ENCODE data around the gene POP4. TPM values are rescaled to one million over a fixed set of nuclear protein-coding genes. Genes with fewer than 3 reads are reported as not detected.

POP4 gene
- total and polyA plus RNA-seq, 2 of the 8 experiments (the other 6 are each of a cell fraction or from before 2014, with no cell fraction given), result 29.1 to 41.5 TPM

GRCh38 chr19:29629836-29630534 is 23.9 kb downstream of the POP4 start:
- H3K23ac ChIP-seq (ENCODE audit: insufficient read length), result no peak overlapping the region
- H3K27ac ChIP-seq (ENCODE audit: low read depth, low read length), result no peak overlapping the region
- no peak overlapping the region for H4K5ac ChIP-seq (ENCODE audit: insufficient read length, low read depth, low read length)
- TF ChIP-seq SIN3A (conservative IDR thresholded peaks at IDR 0.05 in 1 of 2, IDR thresholded peaks at IDR 0.05 in 1 of 2; ENCODE audit: low read depth in 1 of 2, low read length in 2 of 2) (no peak), ZNF274 (IDR thresholded peaks at IDR 0.05; ENCODE audit: borderline replicate concordance, extremely low read depth, low read length) (no peak), MAFK (IDR thresholded peaks at IDR 0.05; ENCODE audit: low read depth, low read length) (no peak), TBP (IDR thresholded peaks at IDR 0.05; ENCODE audit: low read depth, low read length) (no peak), KDM1A (IDR thresholded peaks at IDR 0.05; ENCODE audit: borderline replicate concordance, low read length) (no peak), ATF2 (IDR thresholded peaks at IDR 0.05; ENCODE audit: low read length) (no peak), EZH2 (IDR thresholded peaks at IDR 0.05; ENCODE audit: low read depth, low read length, severe bottlenecking) (no peak)
- no peak overlapping the region for H2BK15ac ChIP-seq (ENCODE audit: low read length)
- H3K27me3 ChIP-seq (replicated peaks in 1 of 4; ENCODE audit: control insufficient read depth in 3 of 4, extremely low read depth in 1 of 4, insufficient read depth in 3 of 4, low read length in 3 of 4), result no peaks in the 10 kb centered on the region
- H3K23me2 ChIP-seq (ENCODE audit: low read depth, low read length), result no peaks in the 10 kb centered on the region
- ChIA-PET CTCF (ENCODE audit: partially characterized antibody) (interaction anchor here (2.1 kb wide), 1 partner anchor 19 kb away, joined by 7 read pairs; no protein-coding TSS in a partner anchor), POLR2A (ENCODE audit: partially characterized antibody) (no interaction called here)
- no peak overlapping the region for H4K8ac ChIP-seq (ENCODE audit: extremely low read depth, insufficient read depth, low read length)
- no peak overlapping the region for H3K14ac ChIP-seq (ENCODE audit: insufficient read length)
- no peak overlapping the region for H2BK120ac ChIP-seq (replicated peaks; ENCODE audit: low read depth, low read length)
- no peaks in the 10 kb centered on the region for H4K20me1 ChIP-seq (replicated peaks in 1 of 2; ENCODE audit: control insufficient read depth in 1 of 2, insufficient read depth in 2 of 2, low read length in 2 of 2)
- no peaks in the 10 kb centered on the region for H3K79me2 ChIP-seq (ENCODE audit: control insufficient read depth in 1 of 2, insufficient read depth in 2 of 2, low read length in 2 of 2)
- H4K91ac ChIP-seq (replicated peaks; ENCODE audit: insufficient read length, low read length), result no peak overlapping the region
- no peak overlapping the region for H3K18ac ChIP-seq (ENCODE audit: extremely low read depth, low read length)
- no peak overlapping the region for H2AK5ac ChIP-seq (ENCODE audit: low read depth, low read length)
- no peaks in the 10 kb centered on the region for H3K9me3 ChIP-seq (ENCODE audit: insufficient read depth in 2 of 2, low read depth in 1 of 2, low read length in 1 of 2)
- FAIRE-seq, result no peak
- peaks cover 2 to 6% (median 3%) of the 10 kb centered on the region in 4 experiments; a peak in 6 of 7 replicates for H3K4me1 ChIP-seq (replicated peaks in 1 of 4; ENCODE audit: control insufficient read depth in 3 of 4, insufficient read depth in 4 of 4, low read length in 3 of 4)
- no peak overlapping the region for H3K56ac ChIP-seq (replicated peaks; ENCODE audit: insufficient read length, low read depth, low read length)
- no peak overlapping the region for H2BK5ac ChIP-seq (ENCODE audit: low read depth, low read length)
- H2BK12ac ChIP-seq (ENCODE audit: low read depth, low read length), result no peak overlapping the region
- WGBS, 2 experiments (ENCODE audit: extremely low coverage in 1 of 2, insufficient coverage in 1 of 2, insufficient read length in 1 of 2, insufficient replicate concordance in 2 of 2, low coverage in 1 of 2, low lambda C conversion rate in 2 of 2, missing lambda C conversion rate in 1 of 2), result 97% methylated on average over 4 of the region's 5 CpGs; no CpG with 5 or more reads in 1 of the 2 experiments
- H3K4ac ChIP-seq (replicated peaks; ENCODE audit: insufficient read length, low read depth, low read length), result no peak overlapping the region
- no peaks in the 10 kb centered on the region for H3K36me3 ChIP-seq (ENCODE audit: control insufficient read depth in 2 of 4, insufficient read depth in 4 of 4, low read length in 3 of 4)
- H3K4me3 ChIP-seq (ENCODE audit: extremely low read depth in 1 of 4, insufficient read depth in 2 of 4, low read depth in 3 of 4, low read length in 4 of 4), result no peak overlapping the region
- no peak for DNase-seq (ENCODE audit: low read depth in 1 of 2, low spot score in 2 of 2)
- H3K79me1 ChIP-seq (ENCODE audit: low read depth, low read length), result no peaks in the 10 kb centered on the region
- H3K9ac ChIP-seq (replicated peaks in 1 of 4; ENCODE audit: extremely low read depth in 1 of 4, low read depth in 3 of 4, low read length in 3 of 4), result no peak overlapping the region
- H3K4me2 ChIP-seq (ENCODE audit: insufficient read depth in 1 of 2, low read depth in 2 of 2, low read length in 2 of 2), result no peak overlapping the region
- no peak overlapping the region for H2BK20ac ChIP-seq (ENCODE audit: low read length)
- no peak overlapping the region for H2AFZ ChIP-seq (ENCODE audit: low read length)
